Left renal pelvis (tissue), 4 donors: ENCODE data around the gene STARD7. TPM values are rescaled to one million over a fixed set of nuclear protein-coding genes. Genes with fewer than 3 reads are reported as not detected.
"Not testable (repeated sequence)": the region's sequence is repeated elsewhere in the genome, so short reads cannot be mapped to it uniquely, and the experiment has no call there.

Source experiments
- DNase-seq, 4 donors: peaks; one replicate each; pipeline ENCODE4 v3.0.0-alpha.2; 2013; ENCODE audit warnings: low read depth in 4 of 4, low spot score in 3 of 4
- polyA plus RNA-seq, 4 donors: library from polyadenylated mRNA; unstranded; fragments of 120-200 nt; gene quantifications; one replicate each; pipeline ENCODE4 v1.2.1, GENCODE V29; 2013; ENCODE audit not compliant: insufficient read length in 4 of 4

STARD7 gene
- polyA plus RNA-seq, result 100 to 1,000 TPM in 3 of 4 donors, 10 to 100 TPM in 1; 71.5 to 147 (median 140) TPM

GRCh38 chr2:96208143-96209010 lies at the start of gene STARD7:
STARD7 (minus strand) TSS chr2:96208827; CDS start chr2:96208434, 393 bp downstream.
- DNase-seq, result peak; percentile 93 to 95 (median 94)

GRCh38 chr2:96257744-96258143 lies 49.1 kb upstream of the STARD7 start:
- not testable (repeated sequence) for DNase-seq

GRCh38 chr2:96256611-96257113 lies 48.0 kb upstream of the STARD7 start:
- DNase-seq, result no peak

- DNase-seq, result no peak
Observed at GRCh38 chr2:96254571-96254970, 45.9 kb upstream of the STARD7 start.

GRCh38 chr2:96253006-96253405 lies 44.4 kb upstream of the STARD7 start:
- no peak for DNase-seq

GRCh38 chr2:96252526-96252925 lies 43.9 kb upstream of the STARD7 start:
- DNase-seq, result no peak

- DNase-seq, result peak in 3 of 4 donors; percentile 33 to 78 (median 57)
Observed at GRCh38 chr2:96251721-96252292, 43.2 kb upstream of the STARD7 start.

- DNase-seq, result no peak
Observed at GRCh38 chr2:96250188-96250587, 41.6 kb upstream of the STARD7 start.

- DNase-seq, result no peak
Observed at GRCh38 chr2:96249654-96250053, 41.0 kb upstream of the STARD7 start.

- no peak for DNase-seq
Observed at GRCh38 chr2:96248624-96249023, 40.0 kb upstream of the STARD7 start.

- DNase-seq, result no peak
Observed at GRCh38 chr2:96247896-96248295, 39.3 kb upstream of the STARD7 start.

- DNase-seq, result no peak
Observed at GRCh38 chr2:96247009-96247408, 38.4 kb upstream of the STARD7 start.

GRCh38 chr2:96245609-96246390 lies 37.2 kb upstream of the STARD7 start:
- DNase-seq, result no peak

- no peak for DNase-seq
Observed at GRCh38 chr2:96243843-96244242, 35.2 kb upstream of the STARD7 start.

GRCh38 chr2:96241900-96242611 lies 33.4 kb upstream of the STARD7 start:
- no peak for DNase-seq

- DNase-seq, result no peak
Observed at GRCh38 chr2:96241227-96241626, 32.6 kb upstream of the STARD7 start.

GRCh38 chr2:96240341-96241038 lies 31.9 kb upstream of the STARD7 start:
- DNase-seq, result no peak

- DNase-seq, result no peak
Observed at GRCh38 chr2:96239745-96240264, 31.2 kb upstream of the STARD7 start.

GRCh38 chr2:96239091-96239490 lies 30.5 kb upstream of the STARD7 start:
- no peak for DNase-seq
